Astrocyte (in vitro differentiated cells and primary cell): ENCODE data around the gene GH1. TPM values are rescaled to one million over a fixed set of nuclear protein-coding genes. Genes with fewer than 3 reads are reported as not detected.
"Not testable (repeated sequence)": the region's sequence is repeated elsewhere in the genome, so short reads cannot be mapped to it uniquely, and the experiment has no call there.

Experiments used
- DNase-seq: peaks from one replicate; pipeline ENCODE4 v3.0.0-alpha.2; 2010; ENCODE audit warnings: low read depth
- FAIRE-seq: peaks from 2 replicates; lab custom pipeline; 2011; peaks lifted over from hg19 to GRCh38; lab: Jason Lieb, UNC
- H2AFZ ChIP-seq: 2 replicates; pipeline ENCODE4 v1.6.0; 2012; ENCODE audit warnings: low read depth, low read length, inconsistent platforms
- H3K27ac ChIP-seq: 2 replicates; pipeline ENCODE4 v1.5.1; 2011; ENCODE audit warnings: low read depth, low read length, inconsistent platforms
- H3K27me3 ChIP-seq: 2 replicates; pipeline ENCODE4 v1.6.0; 2011; ENCODE audit warnings: low read length, inconsistent platforms; ENCODE audit not compliant: insufficient read depth
- H3K36me3 ChIP-seq: 2 replicates; pipeline ENCODE4 v1.5.1; 2011; ENCODE audit warnings: low read length, inconsistent platforms; ENCODE audit not compliant: insufficient read depth
- H3K4me1 ChIP-seq: 2 replicates; pipeline ENCODE4 v1.5.1; 2011; ENCODE audit warnings: low read length, inconsistent platforms; ENCODE audit not compliant: insufficient read depth
- H3K4me2 ChIP-seq: 2 replicates; pipeline ENCODE4 v1.6.0; 2012; ENCODE audit warnings: low read length, inconsistent platforms
- H3K4me3 ChIP-seq: 2 replicates; pipeline ENCODE4 v1.5.1; 2011; ENCODE audit warnings: low read depth, mild to moderate bottlenecking, low read length, inconsistent platforms; ENCODE audit not compliant: insufficient read depth
- H3K79me2 ChIP-seq: 2 replicates; pipeline ENCODE4 v1.6.0; 2012; ENCODE audit warnings: mild to moderate bottlenecking, low read length, inconsistent platforms; ENCODE audit not compliant: insufficient read depth
- H3K9ac ChIP-seq: 2 replicates; pipeline ENCODE4 v1.6.0; 2012; ENCODE audit warnings: mild to moderate bottlenecking, low read length, inconsistent platforms
- H3K9me3 ChIP-seq: 2 replicates; pipeline ENCODE4 v1.5.1; 2012; ENCODE audit warnings: low read depth, mild to moderate bottlenecking, low read length, inconsistent platforms; ENCODE audit not compliant: insufficient read depth
- H4K20me1 ChIP-seq: 2 replicates; pipeline ENCODE4 v1.6.0; 2012; ENCODE audit warnings: low read length, inconsistent platforms; ENCODE audit not compliant: insufficient read depth
- H3K27ac Mint-ChIP-seq: one replicate; pipeline ENCODE4 v1.8.0; 2021; ENCODE audit warnings: mild to moderate bottlenecking, mixed read lengths; ENCODE audit not compliant: unreplicated experiment
- H3K27me3 Mint-ChIP-seq: one replicate; pipeline ENCODE4 v1.8.0; 2021; ENCODE audit warnings: low read depth, mixed read lengths; ENCODE audit not compliant: unreplicated experiment
- H3K36me3 Mint-ChIP-seq: one replicate; pipeline ENCODE4 v1.8.0; 2021; ENCODE audit warnings: low read depth, mixed read lengths; ENCODE audit not compliant: unreplicated experiment
- H3K4me1 Mint-ChIP-seq: one replicate; pipeline ENCODE4 v1.8.0; 2021; ENCODE audit warnings: low read depth, mixed read lengths; ENCODE audit not compliant: unreplicated experiment
- H3K4me3 Mint-ChIP-seq: one replicate; pipeline ENCODE4 v1.8.0; 2021; ENCODE audit warnings: mild to moderate bottlenecking, moderate library complexity, mixed read lengths; ENCODE audit not compliant: unreplicated experiment
- H3K9me3 Mint-ChIP-seq: one replicate; pipeline ENCODE4 v1.8.0; 2021; ENCODE audit warnings: mild to moderate bottlenecking, mixed read lengths; ENCODE audit not compliant: unreplicated experiment
- EZH2 ChIP-seq: IDR thresholded peaks from 2 replicates; pipeline ENCODE4 v1.6.1; 2012; ENCODE audit warnings: mild to moderate bottlenecking, low read length, inconsistent platforms; ENCODE audit not compliant: insufficient read depth
- total RNA-seq: library from RNA; stranded (reverse); gene quantifications from 2 replicates; pipeline ENCODE4 v1.2.1, GENCODE V29; 2021
- TF ChIP-seq, protein P1 (sequence below): IDR thresholded peaks from 2 replicates; pipeline ENCODE4 v1.5.1; 2011; ENCODE audit warnings: low read depth, mild to moderate bottlenecking, inconsistent platforms, low read length, moderate library complexity; ENCODE audit not compliant: insufficient read depth

The GH1 gene
- total RNA-seq, 1 donor from 2014 or later, result not detected

- Histone ChIP-seq H3K4me2 (no peak overlapping the region), H3K27ac (no peak overlapping the region), H2AFZ (no peak overlapping the region), H3K79me2 (no peaks in the 10 kb centered on the region), H3K27me3 (peaks cover 14% of the 10 kb centered on the region), H4K20me1 (no peaks in the 10 kb centered on the region), H3K36me3 (no peaks in the 10 kb centered on the region), H3K9ac (no peak overlapping the region), H3K4me3 (no peak overlapping the region), H3K9me3 (no peaks in the 10 kb centered on the region), H3K4me1 (no peaks in the 10 kb centered on the region)
- H3K9me3 Mint-ChIP-seq, result no peaks in the 10 kb centered on the region
- H3K36me3 Mint-ChIP-seq, result no peaks in the 10 kb centered on the region
- no peak overlapping the region for H3K27ac Mint-ChIP-seq
- TF ChIP-seq, protein P1, sequence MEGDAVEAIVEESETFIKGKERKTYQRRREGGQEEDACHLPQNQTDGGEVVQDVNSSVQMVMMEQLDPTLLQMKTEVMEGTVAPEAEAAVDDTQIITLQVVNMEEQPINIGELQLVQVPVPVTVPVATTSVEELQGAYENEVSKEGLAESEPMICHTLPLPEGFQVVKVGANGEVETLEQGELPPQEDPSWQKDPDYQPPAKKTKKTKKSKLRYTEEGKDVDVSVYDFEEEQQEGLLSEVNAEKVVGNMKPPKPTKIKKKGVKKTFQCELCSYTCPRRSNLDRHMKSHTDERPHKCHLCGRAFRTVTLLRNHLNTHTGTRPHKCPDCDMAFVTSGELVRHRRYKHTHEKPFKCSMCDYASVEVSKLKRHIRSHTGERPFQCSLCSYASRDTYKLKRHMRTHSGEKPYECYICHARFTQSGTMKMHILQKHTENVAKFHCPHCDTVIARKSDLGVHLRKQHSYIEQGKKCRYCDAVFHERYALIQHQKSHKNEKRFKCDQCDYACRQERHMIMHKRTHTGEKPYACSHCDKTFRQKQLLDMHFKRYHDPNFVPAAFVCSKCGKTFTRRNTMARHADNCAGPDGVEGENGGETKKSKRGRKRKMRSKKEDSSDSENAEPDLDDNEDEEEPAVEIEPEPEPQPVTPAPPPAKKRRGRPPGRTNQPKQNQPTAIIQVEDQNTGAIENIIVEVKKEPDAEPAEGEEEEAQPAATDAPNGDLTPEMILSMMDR, result peak; percentile 58
- TF ChIP-seq EZH2, result no peak
- DNase-seq (peak; percentile 3), FAIRE-seq (no peak)
- H3K27me3 Mint-ChIP-seq, result peaks cover 38% of the 10 kb centered on the region
- no peaks in the 10 kb centered on the region for H3K4me1 Mint-ChIP-seq
- no peak overlapping the region for H3K4me3 Mint-ChIP-seq
These were observed 7.0 kb downstream of the GH1 start for GRCh38 chr17:63911657-63912100.

DNA sequence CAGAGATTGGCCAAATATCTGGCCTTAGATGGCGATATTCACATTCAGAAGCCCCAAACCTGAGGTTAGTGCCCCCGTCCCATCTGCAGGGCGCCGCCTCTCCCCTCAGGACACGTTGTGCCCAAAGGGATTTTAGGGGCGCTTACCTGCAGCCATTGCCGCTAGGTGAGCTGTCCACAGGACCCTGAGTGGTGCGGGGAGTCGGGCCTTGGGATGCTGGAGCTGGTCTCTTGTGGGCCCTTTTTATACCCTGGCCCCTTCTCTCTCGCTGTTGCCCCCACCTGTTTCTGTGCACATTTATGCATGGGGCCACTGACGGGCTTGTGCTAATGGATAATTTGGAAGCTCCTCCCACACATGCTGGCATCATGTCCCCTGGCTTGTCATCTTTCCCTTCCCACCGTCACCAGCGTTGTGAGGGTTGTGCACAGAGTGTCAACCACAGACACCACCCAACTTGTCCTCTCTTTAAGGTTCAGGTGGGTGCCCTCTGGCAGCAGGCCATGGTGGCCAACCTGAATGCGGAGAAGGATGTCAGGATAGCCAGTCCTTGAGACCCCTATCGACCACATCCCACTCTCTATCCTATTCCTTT is 7.5 kb downstream of the GH1 start, which contains the start of gene CSHL1:
Gene CSHL1, minus strand, starts transcription at position 218 of the 595 bp plus-strand sequence. Its CDS starts 62 bp downstream, at position 156.
- Histone ChIP-seq H3K27ac (no peak within 1 kb of the TSS), H3K36me3 (no peaks in the 10 kb centered on the region), H4K20me1 (no peaks in the 10 kb centered on the region), H3K9ac (no peak within 1 kb of the TSS), H3K79me2 (no peaks in the 10 kb centered on the region), H3K4me2 (no peak within 1 kb of the TSS), H3K4me1 (no peaks in the 10 kb centered on the region), H3K9me3 (no peaks in the 10 kb centered on the region), H3K27me3 (peaks cover 11% of the 10 kb centered on the region), H2AFZ (no peak within 1 kb of the TSS), H3K4me3 (no peak within 1 kb of the TSS)
- no peak for FAIRE-seq
- no peak for TF ChIP-seq EZH2
- TF ChIP-seq, protein P1, result no peak
- no peak within 1 kb of the TSS for H3K4me3 Mint-ChIP-seq
- H3K27ac Mint-ChIP-seq, result no peak within 1 kb of the TSS
- no peaks in the 10 kb centered on the region for H3K9me3 Mint-ChIP-seq
- no peaks in the 10 kb centered on the region for H3K36me3 Mint-ChIP-seq
- peaks cover 33% of the 10 kb centered on the region for H3K27me3 Mint-ChIP-seq
- no peak for DNase-seq
- no peaks in the 10 kb centered on the region for H3K4me1 Mint-ChIP-seq

GRCh38 chr17:63910096-63910495 is 8.5 kb downstream of the GH1 start:
- Mint-ChIP-seq H3K9me3 (no peaks in the 10 kb centered on the region), H3K36me3 (no peaks in the 10 kb centered on the region), H3K27ac (no peak overlapping the region), H3K27me3 (peaks cover 25% of the 10 kb centered on the region), H3K4me3 (no peak overlapping the region), H3K4me1 (no peaks in the 10 kb centered on the region)
- Histone ChIP-seq H3K36me3 (no peaks in the 10 kb centered on the region), H3K9ac (no peak overlapping the region), H3K27me3 (peaks cover 11% of the 10 kb centered on the region), H3K27ac (no peak overlapping the region), H3K4me2 (no peak overlapping the region), H4K20me1 (no peaks in the 10 kb centered on the region), H3K79me2 (no peaks in the 10 kb centered on the region), H3K4me1 (no peaks in the 10 kb centered on the region), H2AFZ (no peak overlapping the region), H3K4me3 (no peak overlapping the region), H3K9me3 (no peaks in the 10 kb centered on the region)
- DNase-seq (no peak), FAIRE-seq (no peak)
- no peak for TF ChIP-seq EZH2
- TF ChIP-seq, protein P1, result no peak

DNA sequence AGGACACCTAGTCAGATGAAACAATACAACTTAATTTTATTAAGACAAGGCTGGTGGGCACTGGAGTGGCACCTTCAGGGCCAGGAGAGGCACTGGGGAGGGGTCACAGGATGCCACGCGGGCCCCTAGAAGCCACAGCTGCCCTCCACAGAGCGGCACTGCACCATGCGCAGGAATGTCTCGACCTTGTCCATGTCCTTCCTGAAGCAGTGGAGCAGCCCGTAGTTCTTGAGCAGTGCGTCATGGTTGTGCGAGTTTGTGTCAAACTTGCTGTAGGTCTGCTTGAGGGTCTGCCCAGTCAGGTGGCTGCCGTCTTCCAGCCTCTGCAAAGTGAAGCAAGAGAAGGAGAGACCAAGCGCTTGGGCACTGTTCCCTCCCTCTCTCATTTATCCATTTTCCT is 9.1 kb downstream of the GH1 start:
- H3K4me3 ChIP-seq, H3K4me2 ChIP-seq, H2AFZ ChIP-seq, DNase-seq, H3K4me1 ChIP-seq, H3K27ac ChIP-seq, H3K4me3 Mint-ChIP-seq, H3K9me3 Mint-ChIP-seq, H3K36me3 ChIP-seq, H3K36me3 Mint-ChIP-seq, FAIRE-seq, H3K4me1 Mint-ChIP-seq, H3K79me2 ChIP-seq, H3K27ac Mint-ChIP-seq, H4K20me1 ChIP-seq, H3K9ac ChIP-seq, H3K9me3 ChIP-seq: not testable (repeated sequence)
- peaks cover 11% of the 10 kb centered on the region for H3K27me3 ChIP-seq
- H3K27me3 Mint-ChIP-seq, result peaks cover 21% of the 10 kb centered on the region
